Stimulated activated effector memory CD8-positive, alpha-beta T cell treated with anti-CD3 and anti-CD28 coated beads, Interleukin-12 subunit alpha, Interleukin-12 subunit beta, amount 100 ng/mL, for 72 hours (primary cell): ENCODE measurements around the gene TM9SF4.
"Not testable (repeated sequence)": the region's sequence is repeated elsewhere in the genome, so short reads cannot be mapped to it uniquely, and the experiment has no call there.

Experiments used
- ATAC-seq: fragments of 150-1000 bp; cut with Tn5 transposase; 2 replicates; pipeline ENCODE4 v1.10.0; 2021
- DNase-seq, 2 donors: peaks; one replicate each; pipeline ENCODE4 v3.0.0; 2021 to 2022; ENCODE audit warnings: low spot score in 2 of 2
- H3K27ac Mint-ChIP-seq: one replicate; pipeline ENCODE4 v1.8.0; 2022; ENCODE audit warnings: mild to moderate bottlenecking, mixed read lengths
- H3K36me3 Mint-ChIP-seq: one replicate; pipeline ENCODE4 v1.8.0; 2022; ENCODE audit warnings: mild to moderate bottlenecking, mixed read lengths
- H3K4me1 Mint-ChIP-seq: one replicate; pipeline ENCODE4 v1.8.0; 2022; ENCODE audit warnings: mixed read lengths
- H3K4me3 Mint-ChIP-seq: one replicate; pipeline ENCODE4 v1.8.0; 2022; ENCODE audit warnings: mild to moderate bottlenecking, mixed read lengths
- H3K9me3 Mint-ChIP-seq: one replicate; pipeline ENCODE4 v1.8.0; 2022; ENCODE audit warnings: mixed read lengths

TM9SF4 gene

GRCh38 chr20:32155017-32155981, 45.8 kb downstream of the TM9SF4 start:
- peaks cover 10% of the 10 kb centered on the region for H3K4me1 Mint-ChIP-seq
- H3K27ac Mint-ChIP-seq, result peak overlapping the region; percentile 82
- peaks cover 99% of the 10 kb centered on the region for H3K36me3 Mint-ChIP-seq
- DNase-seq, result no peak
- peak; percentile 47 for ATAC-seq
- no peaks in the 10 kb centered on the region for H3K9me3 Mint-ChIP-seq
- H3K4me3 Mint-ChIP-seq, result no peak overlapping the region

DNA sequence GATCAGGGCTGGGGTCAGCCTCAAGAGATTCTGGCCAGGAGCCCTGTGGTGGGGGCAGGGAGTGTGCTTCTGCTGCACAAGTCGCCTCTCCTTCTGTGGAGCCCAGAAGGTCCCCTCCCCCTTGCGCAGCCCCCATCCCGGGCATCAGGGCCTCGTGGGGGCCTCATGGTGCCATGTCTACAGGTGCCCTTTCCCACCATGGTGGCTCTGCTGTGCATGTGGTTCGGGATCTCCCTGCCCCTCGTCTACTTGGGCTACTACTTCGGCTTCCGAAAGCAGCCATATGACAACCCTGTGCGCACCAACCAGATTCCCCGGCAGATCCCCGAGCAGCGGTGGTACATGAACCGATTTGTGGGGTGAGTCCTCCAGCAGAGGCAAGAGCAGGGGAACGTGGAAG, 48.1 kb downstream of the TM9SF4 start:
- peaks cover 99% of the 10 kb centered on the region for H3K36me3 Mint-ChIP-seq
- H3K27ac Mint-ChIP-seq, result peak overlapping the region; percentile 48
- ATAC-seq (no peak), DNase-seq (no peak)
- peaks cover 10% of the 10 kb centered on the region for H3K4me1 Mint-ChIP-seq
- H3K9me3 Mint-ChIP-seq, result no peaks in the 10 kb centered on the region
- no peak overlapping the region for H3K4me3 Mint-ChIP-seq

DNA sequence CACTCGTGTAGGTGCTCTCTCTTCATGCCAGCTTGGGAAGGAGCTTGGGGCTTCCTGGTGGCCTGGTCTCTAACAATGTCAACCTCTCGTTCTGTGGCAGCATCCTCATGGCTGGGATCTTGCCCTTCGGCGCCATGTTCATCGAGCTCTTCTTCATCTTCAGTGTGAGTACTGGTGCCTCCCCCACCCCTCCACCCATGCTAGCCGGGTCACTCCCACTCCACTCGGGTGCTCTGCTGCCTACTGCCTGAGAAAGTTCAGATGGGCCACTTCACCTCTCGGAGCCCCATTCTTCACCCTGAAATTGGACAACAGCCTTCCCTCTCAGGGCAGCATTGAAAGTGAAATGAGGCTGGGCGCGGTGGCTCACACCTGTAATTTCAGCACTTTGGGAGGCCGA, 48.8 kb downstream of the TM9SF4 start:
- ATAC-seq (no peak), DNase-seq (no peak)
- Mint-ChIP-seq H3K27ac (peak overlapping the region; percentile 48), H3K4me3 (no peak overlapping the region), H3K4me1 (peaks cover 10% of the 10 kb centered on the region), H3K36me3 (peaks cover 99% of the 10 kb centered on the region), H3K9me3 (no peaks in the 10 kb centered on the region)

GRCh38 chr20:32158943-32159660, 49.6 kb downstream of the TM9SF4 start:
- Mint-ChIP-seq H3K36me3 (peaks cover 99% of the 10 kb centered on the region), H3K9me3 (no peaks in the 10 kb centered on the region), H3K4me3 (no peak overlapping the region), H3K27ac (peak overlapping the region; percentile 48), H3K4me1 (peaks cover 10% of the 10 kb centered on the region)
- ATAC-seq, result peak; percentile 79
- no peak for DNase-seq

- DNase-seq (no peak), ATAC-seq (no peak)
- Mint-ChIP-seq H3K27ac (peak overlapping the region; percentile 23), H3K9me3 (no peaks in the 10 kb centered on the region), H3K36me3 (peaks cover 99% of the 10 kb centered on the region), H3K4me1 (peaks cover 10% of the 10 kb centered on the region), H3K4me3 (no peak overlapping the region)
These were observed 50.3 kb downstream of the TM9SF4 start for GRCh38 chr20:32159766-32160221.

DNA sequence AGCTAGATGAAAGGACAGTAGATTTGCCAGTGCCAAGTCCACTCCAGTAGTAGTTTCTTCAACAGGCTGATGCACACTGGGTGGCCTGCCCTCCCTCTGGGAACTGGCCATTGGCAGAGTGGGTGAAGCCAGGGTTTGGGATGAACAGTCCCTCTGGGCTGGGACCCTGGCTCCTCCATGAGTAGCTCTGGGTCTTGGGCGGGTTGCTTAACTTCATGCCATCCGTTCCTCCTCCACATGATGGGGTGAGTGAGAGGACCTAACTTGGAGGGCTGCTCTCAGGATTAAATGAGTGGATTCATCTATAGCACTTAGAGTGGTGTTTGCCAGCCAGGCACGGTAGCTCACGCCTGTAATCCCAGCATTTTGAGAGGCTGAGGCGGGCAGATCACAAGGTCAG, 50.8 kb downstream of the TM9SF4 start:
- Mint-ChIP-seq H3K4me1 (peaks cover 5% of the 10 kb centered on the region), H3K27ac (peak overlapping the region; percentile 23), H3K4me3 (no peak overlapping the region), H3K36me3 (peaks cover 99% of the 10 kb centered on the region), H3K9me3 (no peaks in the 10 kb centered on the region)
- ATAC-seq (no peak), DNase-seq (no peak)

DNA sequence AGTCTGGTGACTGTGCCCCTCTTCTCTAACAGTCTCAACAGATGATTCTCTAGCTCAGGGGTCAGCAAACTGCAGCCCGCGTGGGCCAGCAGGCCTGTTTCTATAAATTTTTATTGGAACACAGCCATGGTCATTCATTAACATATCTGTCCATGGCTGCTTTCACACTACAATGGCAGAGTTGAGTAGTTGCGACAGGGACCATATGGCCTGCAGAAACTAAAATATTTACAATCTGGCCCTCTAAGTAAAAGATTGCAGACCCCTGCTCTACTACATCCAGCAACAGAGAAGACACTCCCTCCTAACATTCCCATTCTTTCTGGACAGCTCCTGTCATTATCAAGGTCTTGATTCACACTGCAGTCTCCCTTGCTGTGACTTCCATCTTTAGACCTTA, 52.8 kb downstream of the TM9SF4 start:
- no peak overlapping the region for H3K27ac Mint-ChIP-seq
- no peaks in the 10 kb centered on the region for H3K9me3 Mint-ChIP-seq
- H3K4me1 Mint-ChIP-seq, result no peaks in the 10 kb centered on the region
- ATAC-seq (no peak), DNase-seq (no peak)
- peaks cover 100% of the 10 kb centered on the region for H3K36me3 Mint-ChIP-seq
- H3K4me3 Mint-ChIP-seq, result no peak overlapping the region

DNA sequence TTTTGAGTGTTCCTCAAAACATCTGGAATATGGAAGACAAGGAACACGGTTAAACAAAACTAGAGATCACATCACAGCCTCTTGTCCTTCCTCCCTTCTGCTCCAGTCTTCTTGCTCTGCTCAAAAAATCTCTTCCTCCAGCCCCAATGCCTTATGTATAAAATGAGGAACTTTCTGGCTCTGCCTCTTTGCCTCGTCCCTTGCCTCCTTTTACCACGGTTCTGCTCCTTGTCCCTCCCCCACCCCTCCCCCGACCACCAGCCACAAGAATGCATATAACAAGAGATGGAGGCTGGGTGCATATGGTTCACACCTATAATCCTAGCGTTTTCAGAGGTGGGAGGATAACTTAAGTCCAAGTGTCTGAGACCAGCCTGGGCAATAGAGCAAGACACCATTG, 54.4 kb downstream of the TM9SF4 start:
- Mint-ChIP-seq H3K27ac (peak overlapping the region; percentile 79), H3K4me3 (no peak overlapping the region), H3K4me1 (no peaks in the 10 kb centered on the region), H3K36me3 (peaks cover 89% of the 10 kb centered on the region), H3K9me3 (no peaks in the 10 kb centered on the region)
- DNase-seq (no peak), ATAC-seq (no peak)

DNA sequence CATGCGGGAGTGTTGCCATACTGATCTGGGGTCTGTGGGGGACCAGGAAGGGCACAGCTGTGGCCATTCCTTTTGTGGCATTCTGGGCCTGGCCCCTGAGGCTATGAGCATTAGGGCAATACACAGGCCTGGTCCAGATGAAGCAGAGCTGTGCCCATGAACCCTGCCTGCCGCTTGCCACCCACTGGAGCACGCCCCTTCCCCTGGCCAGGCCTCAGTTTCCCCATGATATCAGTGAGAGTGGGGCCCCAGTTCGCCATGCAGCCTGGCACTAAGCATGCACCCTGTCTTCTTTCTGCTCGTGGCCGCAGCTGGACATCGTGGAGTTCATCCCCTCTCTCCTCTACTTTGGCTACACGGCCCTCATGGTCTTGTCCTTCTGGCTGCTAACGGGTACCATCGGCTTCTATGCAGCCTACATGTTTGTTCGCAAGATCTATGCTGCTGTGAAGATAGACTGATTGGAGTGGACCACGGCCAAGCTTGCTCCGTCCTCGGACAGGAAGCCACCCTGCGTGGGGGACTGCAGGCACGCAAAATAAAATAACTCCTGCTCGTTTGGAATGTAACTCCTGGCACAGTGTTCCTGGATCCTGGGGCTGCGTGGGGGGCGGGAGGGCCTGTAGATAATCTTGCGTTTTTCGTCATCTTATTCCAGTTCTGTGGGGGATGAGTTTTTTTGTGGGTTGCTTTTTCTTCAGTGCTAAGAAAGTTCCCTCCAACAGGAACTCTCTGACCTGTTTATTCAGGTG, 55.6 kb downstream of the TM9SF4 start:
- no peak for DNase-seq
- Mint-ChIP-seq H3K27ac (peak overlapping the region; percentile 79), H3K9me3 (no peaks in the 10 kb centered on the region), H3K4me3 (no peak overlapping the region), H3K4me1 (no peaks in the 10 kb centered on the region), H3K36me3 (peaks cover 77% of the 10 kb centered on the region)
- ATAC-seq, result no peak

DNA sequence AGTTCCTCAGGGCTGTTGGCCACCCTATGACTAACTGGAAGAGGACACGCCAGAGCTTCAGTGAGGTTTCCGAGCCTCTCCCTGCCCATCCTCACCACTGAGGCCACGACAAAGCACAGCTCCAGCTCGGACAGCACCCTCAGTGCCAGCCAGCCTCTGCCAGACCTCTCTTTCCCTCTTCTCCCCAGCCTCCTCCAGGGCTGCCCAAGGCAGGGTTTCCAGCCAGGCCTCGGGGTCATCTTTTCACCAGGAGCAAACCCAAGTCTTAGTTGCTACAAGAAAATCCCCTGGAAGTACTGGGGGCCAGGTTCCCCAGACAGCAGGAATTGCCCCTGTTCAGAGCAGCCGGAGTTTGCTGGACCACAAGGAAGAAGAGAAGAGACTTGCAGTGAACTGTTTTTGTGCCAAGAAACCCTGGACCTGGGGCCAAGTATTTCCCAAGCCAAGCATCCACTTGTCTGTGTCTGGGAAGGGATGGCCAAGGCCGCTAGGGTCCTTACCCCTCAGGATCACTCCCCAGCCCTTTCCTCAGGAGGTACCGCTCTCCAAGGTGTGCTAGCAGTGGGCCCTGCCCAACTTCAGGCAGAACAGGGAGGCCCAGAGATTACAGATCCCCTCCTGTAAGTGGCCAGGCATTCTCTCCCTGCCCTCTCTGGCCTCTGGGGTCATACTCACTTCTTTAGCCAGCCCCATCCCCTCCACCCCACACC, 56.5 kb downstream of the TM9SF4 start:
- Mint-ChIP-seq H3K4me3 (no peak overlapping the region), H3K27ac (peak overlapping the region; percentile 74), H3K36me3 (peaks cover 69% of the 10 kb centered on the region), H3K4me1 (no peaks in the 10 kb centered on the region), H3K9me3 (no peaks in the 10 kb centered on the region)
- DNase-seq (no peak), ATAC-seq (no peak)

DNA sequence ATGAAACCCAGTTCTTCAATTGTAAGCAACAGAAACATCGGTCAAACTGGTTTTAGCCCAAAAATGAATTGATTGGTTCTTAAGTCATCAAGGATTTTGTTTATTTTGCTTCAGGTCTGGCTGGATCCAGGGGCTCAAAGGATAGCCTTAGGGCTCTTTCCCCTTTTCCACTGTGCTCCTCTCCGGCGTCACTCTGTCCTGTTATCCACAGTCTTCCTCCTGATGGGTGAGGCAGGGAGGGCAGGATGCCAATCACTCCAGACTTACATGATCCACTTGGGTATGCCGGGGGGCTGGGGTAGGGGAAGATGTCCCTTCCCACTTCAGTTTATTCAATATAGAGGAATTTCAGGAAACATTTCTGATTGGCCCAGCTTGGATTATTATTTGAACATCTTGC, 58.0 kb downstream of the TM9SF4 start:
- Mint-ChIP-seq H3K4me1 (no peaks in the 10 kb centered on the region), H3K27ac (peak overlapping the region; percentile 74), H3K36me3 (peaks cover 53% of the 10 kb centered on the region), H3K4me3 (no peak overlapping the region), H3K9me3 (no peaks in the 10 kb centered on the region)
- no peak for ATAC-seq
- DNase-seq, result no peak

DNA sequence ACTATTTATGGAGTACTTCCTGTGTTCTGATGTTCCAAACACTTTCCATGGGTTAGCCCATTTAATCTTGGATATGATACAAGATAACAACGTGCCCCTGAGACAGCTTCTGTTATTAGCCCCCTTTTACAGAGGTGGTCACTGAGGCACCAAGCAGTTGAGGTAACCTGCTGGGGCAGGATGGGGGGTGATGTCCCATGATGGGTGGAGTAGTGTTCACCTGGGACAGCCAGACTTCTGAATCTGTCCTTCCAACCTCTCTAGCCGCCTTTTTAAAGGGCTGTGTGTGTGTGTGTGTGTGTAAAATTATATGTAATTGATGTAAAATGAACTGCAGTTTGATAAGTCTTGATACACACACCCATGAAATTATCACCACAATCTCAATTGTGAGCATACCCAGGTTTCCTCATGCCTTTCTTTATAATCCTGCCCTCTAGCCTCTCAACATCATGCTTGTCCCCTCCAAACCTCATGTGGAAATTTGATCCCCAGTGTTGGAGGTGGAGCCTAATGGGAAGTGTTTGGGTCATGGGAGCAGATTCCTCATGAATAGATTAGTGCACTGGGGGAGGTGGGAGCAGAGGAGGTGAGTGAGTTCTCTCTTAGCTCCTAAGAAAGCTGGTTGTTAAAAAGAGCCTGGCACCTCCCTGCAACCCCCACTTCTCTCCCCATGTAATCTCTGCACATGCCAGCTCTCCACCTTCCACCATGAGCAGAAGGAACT, 58.8 kb downstream of the TM9SF4 start:
- Mint-ChIP-seq H3K27ac (peak overlapping the region; percentile 41), H3K4me3 (no peak overlapping the region), H3K4me1 (no peaks in the 10 kb centered on the region), H3K36me3 (peaks cover 45% of the 10 kb centered on the region), H3K9me3 (no peaks in the 10 kb centered on the region)
- DNase-seq (no peak), ATAC-seq (no peak)

GRCh38 chr20:32177696-32178095, 68.2 kb downstream of the TM9SF4 start:
- not testable (repeated sequence) for H3K27ac Mint-ChIP-seq, ATAC-seq

DNA sequence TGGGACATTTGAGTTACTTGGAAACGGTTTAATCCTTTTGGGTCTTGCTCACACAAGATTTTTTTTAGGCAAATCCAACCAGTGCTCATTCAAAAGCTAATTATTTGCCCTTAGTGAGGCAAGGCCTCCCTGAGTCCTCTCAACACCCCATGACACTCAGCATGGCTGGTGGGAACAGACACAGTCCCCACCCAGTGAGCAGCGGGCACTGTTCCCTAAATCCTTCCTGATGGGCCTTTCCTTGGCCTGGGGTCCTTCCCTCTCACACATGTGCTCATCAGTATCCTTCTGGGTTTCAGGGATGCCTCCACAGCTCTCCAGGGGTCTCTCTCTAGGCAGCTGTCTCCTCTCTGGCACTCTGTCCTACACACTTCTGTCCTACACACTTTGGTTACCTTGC, 70.0 kb downstream of the TM9SF4 start:
- ATAC-seq (no peak), DNase-seq (no peak)
- H3K4me1 Mint-ChIP-seq, result no peaks in the 10 kb centered on the region
- H3K27ac Mint-ChIP-seq, result peak overlapping the region; percentile 7
- no peaks in the 10 kb centered on the region for H3K9me3 Mint-ChIP-seq
- H3K36me3 Mint-ChIP-seq, result no peaks in the 10 kb centered on the region
- H3K4me3 Mint-ChIP-seq, result no peak overlapping the region

More at GRCh38 chr20:32177696-32178095, 68.2 kb downstream of the TM9SF4 start:
- not testable (repeated sequence) for H3K36me3 Mint-ChIP-seq, H3K9me3 Mint-ChIP-seq, DNase-seq, H3K4me3 Mint-ChIP-seq, H3K4me1 Mint-ChIP-seq
